IPS DF 6.9 (cell line): ENCODE results near the gene IL1RAPL1.
A peak's percentile ranks its signal among the peaks of the same experiment; 100 is the strongest.

Experiments used
- DNase-seq: peaks from one replicate; pipeline ENCODE4 v3.0.0-alpha.2; 2013; ENCODE audit warnings: low read depth, low spot score
- H3K27ac ChIP-seq: one replicate; pipeline ENCODE4 v1.5.1; 2013; ENCODE audit warnings: low read length, control low read depth
- H3K27me3 ChIP-seq: 2 replicates; pipeline ENCODE4 v1.6.1; 2013; ENCODE audit warnings: mild to moderate bottlenecking, low read length; ENCODE audit not compliant: control insufficient read depth, insufficient read depth
- H3K36me3 ChIP-seq: 2 replicates; pipeline ENCODE4 v1.6.1; 2013; ENCODE audit warnings: low read length; ENCODE audit not compliant: control insufficient read depth, insufficient read depth
- H3K4me1 ChIP-seq: 2 replicates; pipeline ENCODE4 v1.6.1; 2013; ENCODE audit warnings: low read length; ENCODE audit not compliant: control insufficient read depth, insufficient read depth
- H3K4me3 ChIP-seq: 2 replicates; pipeline ENCODE4 v1.5.1; 2013; ENCODE audit warnings: mild to moderate bottlenecking, low read length
- H3K9me3 ChIP-seq: 2 replicates; pipeline ENCODE4 v1.6.1; 2013; ENCODE audit warnings: low read length, inconsistent platforms; ENCODE audit not compliant: control insufficient read depth, insufficient read depth
- WGBS: extraction: QIAGEN DNeasy Blood & Tissue Kit; methylation state at CpG from one replicate; pipeline ENCODE4 v1.1.7; 2013; ENCODE audit warnings: mixed read lengths, missing lambda C conversion rate; ENCODE audit not compliant: insufficient read length, insufficient coverage; 5-methylcytosine and 5-hydroxymethylcytosine counted together

IL1RAPL1 gene

GRCh38 chrX:29215251-29215650 is 628.0 kb downstream of the IL1RAPL1 start:
- H3K27ac ChIP-seq, result no peak overlapping the region
- no peaks in the 10 kb centered on the region; the same call in 1 of the 2 replicates for H3K27me3 ChIP-seq
- no CpG with 5 or more reads among the region's 4 CpGs for WGBS
- no peaks in the 10 kb centered on the region for H3K4me1 ChIP-seq
- no peak for DNase-seq
- no peaks in the 10 kb centered on the region for H3K9me3 ChIP-seq
- no peak overlapping the region for H3K4me3 ChIP-seq
- no peaks in the 10 kb centered on the region for H3K36me3 ChIP-seq

- WGBS, result no CpG with 5 or more reads among the region's 2 CpGs
- no peak overlapping the region for H3K4me3 ChIP-seq
- H3K36me3 ChIP-seq, result no peaks in the 10 kb centered on the region
- H3K27ac ChIP-seq, result no peak overlapping the region
- no peaks in the 10 kb centered on the region for H3K9me3 ChIP-seq
- peak; percentile 22 for DNase-seq
- H3K27me3 ChIP-seq, result peaks cover 11% of the 10 kb centered on the region
- H3K4me1 ChIP-seq, result no peaks in the 10 kb centered on the region
These were observed 638.4 kb downstream of the IL1RAPL1 start for GRCh38 chrX:29225670-29226069.

GRCh38 chrX:29229802-29230201 is 642.6 kb downstream of the IL1RAPL1 start:
- no peak overlapping the region for H3K4me3 ChIP-seq
- no peaks in the 10 kb centered on the region for H3K4me1 ChIP-seq
- peaks cover 8% of the 10 kb centered on the region for H3K27me3 ChIP-seq
- H3K36me3 ChIP-seq, result no peaks in the 10 kb centered on the region
- no CpG with 5 or more reads among the region's 2 CpGs for WGBS
- no peaks in the 10 kb centered on the region for H3K9me3 ChIP-seq
- no peak for DNase-seq
- no peak overlapping the region for H3K27ac ChIP-seq

DNA sequence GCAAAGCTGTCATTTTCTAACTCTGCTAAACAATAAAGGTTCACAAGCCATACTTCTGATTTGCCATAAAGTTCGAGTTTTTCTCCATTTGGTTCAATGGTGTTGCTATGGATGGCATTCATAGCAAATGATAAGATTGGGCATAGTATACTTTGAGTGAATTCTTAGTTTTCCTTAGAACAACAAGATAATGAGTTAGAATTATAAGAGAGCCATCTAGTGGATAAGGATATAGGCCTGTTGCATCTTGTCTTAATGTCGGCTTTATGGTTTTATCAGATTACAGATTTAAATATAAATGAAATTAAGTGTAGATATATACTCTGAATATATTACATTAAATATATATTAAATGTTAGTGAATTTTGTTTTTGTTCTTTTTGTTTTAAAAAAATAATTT is 644.6 kb downstream of the IL1RAPL1 start:
- Histone ChIP-seq H3K27me3 (peaks cover 4% of the 10 kb centered on the region; the same call in 1 of the 2 replicates), H3K9me3 (no peaks in the 10 kb centered on the region), H3K4me1 (no peaks in the 10 kb centered on the region), H3K36me3 (no peaks in the 10 kb centered on the region), H3K27ac (no peak overlapping the region), H3K4me3 (no peak overlapping the region)
- no peak for DNase-seq
- WGBS, result no CpG with 5 or more reads among the region's 2 CpGs

- no CpG with 5 or more reads among the region's 7 CpGs for WGBS
These were observed 646.4 kb downstream of the IL1RAPL1 start for GRCh38 chrX:29233592-29234183.

GRCh38 chrX:29237972-29238371 is 650.7 kb downstream of the IL1RAPL1 start:
- Histone ChIP-seq H3K9me3 (no peaks in the 10 kb centered on the region), H3K4me1 (no peaks in the 10 kb centered on the region), H3K27ac (no peak overlapping the region), H3K27me3 (no peaks in the 10 kb centered on the region), H3K36me3 (no peaks in the 10 kb centered on the region), H3K4me3 (no peak overlapping the region)
- WGBS, result no CpG with 5 or more reads among the region's 6 CpGs
- no peak for DNase-seq

More at GRCh38 chrX:29233592-29234183, 646.4 kb downstream of the IL1RAPL1 start:
- Histone ChIP-seq H3K4me3 (no peak overlapping the region), H3K36me3 (no peaks in the 10 kb centered on the region), H3K4me1 (no peaks in the 10 kb centered on the region), H3K27me3 (peaks cover 3% of the 10 kb centered on the region; the same call in 1 of the 2 replicates), H3K9me3 (no peaks in the 10 kb centered on the region), H3K27ac (no peak overlapping the region)
- DNase-seq, result no peak

DNA sequence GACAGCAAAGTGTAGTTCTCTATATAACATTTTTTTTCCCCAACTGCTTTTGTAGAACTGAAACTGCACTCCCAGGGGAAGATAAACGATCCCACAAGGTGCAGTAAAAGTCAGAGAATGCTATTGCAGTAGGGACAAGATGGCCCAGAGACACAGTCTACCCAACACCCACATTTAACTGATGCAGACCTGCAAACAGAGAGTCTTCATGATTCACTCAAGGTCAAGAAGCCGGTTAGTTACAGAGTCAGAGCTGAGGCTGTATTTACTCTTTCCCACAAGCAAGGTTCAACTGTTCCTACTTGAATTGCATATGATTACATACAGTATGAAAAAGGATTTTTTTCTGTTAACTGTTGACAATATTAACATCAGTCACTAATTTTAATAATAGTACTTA is 654.6 kb downstream of the IL1RAPL1 start:
- no peak for DNase-seq
- H3K4me1 ChIP-seq, result no peaks in the 10 kb centered on the region
- WGBS, result no CpG with 5 or more reads among the region's 2 CpGs

DNA sequence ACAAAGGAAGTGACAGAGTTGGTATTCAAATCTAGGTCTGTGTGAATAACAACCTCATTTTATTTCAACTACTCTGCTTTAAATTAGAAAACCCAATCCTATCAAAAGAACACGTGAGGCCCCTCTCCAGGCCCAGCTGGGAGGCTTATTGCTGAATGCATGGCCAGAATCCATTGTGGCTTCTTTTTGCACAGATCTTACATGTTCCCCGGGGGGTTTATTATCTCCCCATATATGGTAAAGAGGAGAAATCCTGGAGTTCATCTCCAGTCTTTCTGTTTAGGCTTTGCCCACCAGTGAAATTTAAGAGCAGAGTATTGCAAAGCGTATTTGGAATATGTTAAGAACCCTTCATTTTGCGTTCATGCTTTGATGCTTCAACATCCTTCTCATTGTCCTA is 655.6 kb downstream of the IL1RAPL1 start:
- H3K9me3 ChIP-seq, result no peaks in the 10 kb centered on the region
- no peak overlapping the region for H3K4me3 ChIP-seq
- H3K27ac ChIP-seq, result no peak overlapping the region
- no peak for DNase-seq
- no peaks in the 10 kb centered on the region for H3K36me3 ChIP-seq
- H3K27me3 ChIP-seq, result no peaks in the 10 kb centered on the region
- no CpG with 5 or more reads among the region's 4 CpGs for WGBS
- H3K4me1 ChIP-seq, result no peaks in the 10 kb centered on the region

More for the DNA sequence above, 654.6 kb downstream of the IL1RAPL1 start:
- H3K27ac ChIP-seq, result no peak overlapping the region
- H3K36me3 ChIP-seq, result no peaks in the 10 kb centered on the region
- H3K9me3 ChIP-seq, result no peaks in the 10 kb centered on the region
- no peak overlapping the region for H3K4me3 ChIP-seq
- H3K27me3 ChIP-seq, result no peaks in the 10 kb centered on the region

DNA sequence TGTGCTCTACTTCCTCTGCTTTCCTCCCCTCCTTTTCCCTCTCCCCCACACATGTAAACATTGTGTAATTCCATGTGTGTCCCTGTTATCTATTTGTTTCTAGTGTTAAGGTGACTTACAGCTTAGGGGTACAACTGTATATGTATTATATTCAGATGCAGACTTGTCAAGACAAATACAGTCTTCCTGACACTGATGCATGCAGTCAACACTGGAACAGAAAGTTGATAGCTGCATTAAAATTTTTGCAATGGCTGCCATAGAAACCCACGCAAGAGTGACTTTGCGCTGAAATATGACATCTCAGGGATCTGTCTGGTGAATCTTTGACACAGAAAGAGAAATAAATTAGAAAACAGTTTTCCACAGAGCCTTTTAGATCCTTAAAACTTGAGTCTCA is 656.7 kb downstream of the IL1RAPL1 start:
- WGBS, result no CpG with 5 or more reads among the region's 2 CpGs
- H3K36me3 ChIP-seq, result no peaks in the 10 kb centered on the region
- H3K4me3 ChIP-seq, result no peak overlapping the region
- no peaks in the 10 kb centered on the region for H3K27me3 ChIP-seq
- no peaks in the 10 kb centered on the region for H3K4me1 ChIP-seq
- no peak overlapping the region for H3K27ac ChIP-seq
- no peak for DNase-seq
- H3K9me3 ChIP-seq, result no peaks in the 10 kb centered on the region

GRCh38 chrX:29254515-29254914 is 667.3 kb downstream of the IL1RAPL1 start:
- Histone ChIP-seq H3K36me3 (no peaks in the 10 kb centered on the region), H3K9me3 (no peaks in the 10 kb centered on the region), H3K27ac (no peak overlapping the region), H3K4me3 (no peak overlapping the region), H3K27me3 (no peaks in the 10 kb centered on the region), H3K4me1 (no peaks in the 10 kb centered on the region)
- DNase-seq, result no peak
- WGBS, result no CpG with 5 or more reads among the region's 1 CpG

GRCh38 chrX:29257521-29257920 is 670.3 kb downstream of the IL1RAPL1 start:
- H3K4me1 ChIP-seq, result no peaks in the 10 kb centered on the region
- no peak overlapping the region for H3K27ac ChIP-seq
- no CpG with 5 or more reads among the region's 3 CpGs for WGBS
- H3K9me3 ChIP-seq, result no peaks in the 10 kb centered on the region
- no peak overlapping the region for H3K4me3 ChIP-seq
- DNase-seq, result no peak
- H3K36me3 ChIP-seq, result no peaks in the 10 kb centered on the region
- no peaks in the 10 kb centered on the region for H3K27me3 ChIP-seq
